ENCODE measurements around the gene RASGEF1C.

The RASGEF1C gene

GRCh38 chr5:180133551-180133950 is 75.5 kb downstream of the RASGEF1C start:
- TF ChIP-seq, protein P1, sequence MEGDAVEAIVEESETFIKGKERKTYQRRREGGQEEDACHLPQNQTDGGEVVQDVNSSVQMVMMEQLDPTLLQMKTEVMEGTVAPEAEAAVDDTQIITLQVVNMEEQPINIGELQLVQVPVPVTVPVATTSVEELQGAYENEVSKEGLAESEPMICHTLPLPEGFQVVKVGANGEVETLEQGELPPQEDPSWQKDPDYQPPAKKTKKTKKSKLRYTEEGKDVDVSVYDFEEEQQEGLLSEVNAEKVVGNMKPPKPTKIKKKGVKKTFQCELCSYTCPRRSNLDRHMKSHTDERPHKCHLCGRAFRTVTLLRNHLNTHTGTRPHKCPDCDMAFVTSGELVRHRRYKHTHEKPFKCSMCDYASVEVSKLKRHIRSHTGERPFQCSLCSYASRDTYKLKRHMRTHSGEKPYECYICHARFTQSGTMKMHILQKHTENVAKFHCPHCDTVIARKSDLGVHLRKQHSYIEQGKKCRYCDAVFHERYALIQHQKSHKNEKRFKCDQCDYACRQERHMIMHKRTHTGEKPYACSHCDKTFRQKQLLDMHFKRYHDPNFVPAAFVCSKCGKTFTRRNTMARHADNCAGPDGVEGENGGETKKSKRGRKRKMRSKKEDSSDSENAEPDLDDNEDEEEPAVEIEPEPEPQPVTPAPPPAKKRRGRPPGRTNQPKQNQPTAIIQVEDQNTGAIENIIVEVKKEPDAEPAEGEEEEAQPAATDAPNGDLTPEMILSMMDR (IDR thresholded peaks at IDR 0.05; ENCODE audit: control insufficient read depth, insufficient read depth, low read depth, low read length, missing control alignments): no peak
- no peak for DNase-seq (ENCODE audit: low read depth)
- H3K4me3 ChIP-seq (ENCODE audit: control insufficient read depth, low read depth, low read length): no peak overlapping the region

GRCh38 chr5:180133060-180133459 is 76.0 kb downstream of the RASGEF1C start:
- H3K4me3 ChIP-seq (ENCODE audit: control insufficient read depth, low read depth, low read length): no peak overlapping the region

GRCh38 chr5:180130876-180131740 is 77.9 kb downstream of the RASGEF1C start:
- no peak for DNase-seq (ENCODE audit: low read depth)
- H3K4me3 ChIP-seq (ENCODE audit: control insufficient read depth, low read depth, low read length): no peak overlapping the region
- TF ChIP-seq, protein P1 (IDR thresholded peaks at IDR 0.05; ENCODE audit: control insufficient read depth, insufficient read depth, low read depth, low read length, missing control alignments): no peak

More at GRCh38 chr5:180133060-180133459, 76.0 kb downstream of the RASGEF1C start:
- TF ChIP-seq, protein P1 (IDR thresholded peaks at IDR 0.05; ENCODE audit: control insufficient read depth, insufficient read depth, low read depth, low read length, missing control alignments): no peak
- DNase-seq (ENCODE audit: low read depth): no peak

DNA sequence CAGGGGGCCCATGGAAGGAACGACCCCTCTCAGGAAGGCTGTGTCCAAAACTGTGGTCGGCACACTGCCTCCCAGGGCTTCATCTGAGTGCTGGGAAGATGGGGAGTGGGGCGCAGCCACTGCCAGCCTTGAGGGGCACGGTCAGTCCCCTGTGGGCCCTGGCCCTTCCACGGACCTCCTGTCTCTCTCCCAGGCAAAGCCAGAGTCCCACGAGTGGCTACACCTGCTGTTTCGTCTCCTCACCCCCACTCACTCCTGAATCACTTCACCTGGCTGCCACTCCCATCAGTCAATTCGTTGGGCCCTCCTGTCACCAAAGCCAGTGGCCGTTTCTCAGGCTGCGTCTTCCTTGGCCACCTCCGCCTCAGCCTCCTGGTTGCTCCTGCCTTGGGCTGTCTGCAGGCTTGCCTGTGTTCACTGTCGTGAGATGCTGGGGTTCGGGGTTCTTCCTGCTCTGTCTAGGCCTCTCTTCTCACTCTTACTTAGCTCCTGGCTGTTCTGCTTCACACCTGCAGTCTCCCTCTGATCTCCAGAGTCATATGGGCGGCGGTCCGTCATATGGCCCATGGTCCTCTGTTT is 78.6 kb downstream of the RASGEF1C start:
- TF ChIP-seq, protein P1 (IDR thresholded peaks at IDR 0.05; ENCODE audit: control insufficient read depth, insufficient read depth, low read depth, low read length, missing control alignments): no peak
- no peak overlapping the region for H3K4me3 ChIP-seq (ENCODE audit: control insufficient read depth, low read depth, low read length)
- DNase-seq (ENCODE audit: low read depth): no peak

- no peak overlapping the region for H3K4me3 ChIP-seq (ENCODE audit: control insufficient read depth, low read depth, low read length)
- no peak for DNase-seq (ENCODE audit: low read depth)
- TF ChIP-seq, protein P1 (IDR thresholded peaks at IDR 0.05; ENCODE audit: control insufficient read depth, insufficient read depth, low read depth, low read length, missing control alignments): no peak
These were observed 79.5 kb downstream of the RASGEF1C start for GRCh38 chr5:180129291-180130190.

DNA sequence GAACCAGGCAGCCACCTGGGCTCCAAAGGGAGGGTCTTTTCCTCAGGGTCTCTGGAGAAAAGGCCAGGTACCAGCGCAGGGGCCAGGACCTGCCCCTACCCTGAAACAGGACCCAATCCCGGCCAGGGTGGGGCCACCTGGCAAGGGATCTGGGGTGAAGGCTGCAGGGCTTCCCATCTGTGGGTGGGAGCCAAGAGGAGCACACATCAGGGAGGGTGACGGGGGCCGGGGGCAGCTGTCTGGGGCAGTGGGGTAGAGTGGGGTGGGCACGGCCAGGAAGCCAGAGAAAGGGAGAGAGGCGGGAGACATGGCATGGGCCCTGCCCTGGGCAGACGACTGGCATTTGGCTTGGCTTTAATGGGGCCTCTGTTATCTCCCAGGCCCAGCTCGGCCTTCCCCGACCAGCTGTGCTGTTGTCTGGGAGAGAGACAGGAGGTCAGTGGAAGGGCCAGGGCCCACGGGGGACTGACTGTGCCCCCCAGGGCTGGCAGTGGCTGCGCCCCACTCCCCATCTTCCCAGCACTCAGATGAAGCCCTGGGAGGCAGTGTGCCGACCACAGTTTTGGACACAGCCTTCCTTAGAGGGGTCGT is 80.2 kb downstream of the RASGEF1C start:
- no peak overlapping the region for H3K4me3 ChIP-seq (ENCODE audit: control insufficient read depth, low read depth, low read length)
- no peak for DNase-seq (ENCODE audit: low read depth)
- TF ChIP-seq, protein P1 (IDR thresholded peaks at IDR 0.05; ENCODE audit: control insufficient read depth, insufficient read depth, low read depth, low read length, missing control alignments): no peak

Data from AG09309 (cell line).